ENCODE results near the gene KRT81. TPM values are rescaled to one million over a fixed set of nuclear protein-coding genes. Genes with fewer than 3 reads are reported as not detected.
"Not testable (repeated sequence)": the region's sequence is repeated elsewhere in the genome, so short reads cannot be mapped to it uniquely, and the experiment has no call there.

KRT81 gene
- total RNA-seq, 1 donor from 2014 or later = not detected

DNA sequence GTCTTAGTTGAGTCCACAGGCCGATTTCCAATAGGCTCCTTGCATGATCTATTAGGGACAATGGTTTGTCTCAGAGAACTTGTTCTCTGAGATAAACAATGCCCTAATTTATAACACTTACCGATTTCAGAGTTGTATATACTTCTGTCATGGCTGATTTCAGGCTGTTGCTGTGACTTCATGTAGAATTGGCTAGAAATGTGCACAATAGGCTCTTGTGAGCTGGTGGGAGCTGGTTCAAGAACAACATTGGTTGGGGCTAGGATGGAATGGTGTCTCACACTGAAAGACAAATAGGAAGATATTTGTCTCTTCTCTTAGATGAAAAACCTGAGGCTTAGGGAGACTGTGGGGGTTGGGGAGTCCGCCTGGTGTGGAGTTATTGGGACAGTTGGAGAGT, 23.6 kb downstream of the KRT81 start:
- Mint-ChIP-seq H3K27me3 (ENCODE audit: low read depth) (peaks cover 23% of the 10 kb centered on the region), H3K9me3 (no peaks in the 10 kb centered on the region), H3K4me3 (ENCODE audit: low read depth) (no peak overlapping the region), H3K36me3 (ENCODE audit: low read depth) (no peaks in the 10 kb centered on the region), H3K27ac (no peak overlapping the region), H3K4me1 (ENCODE audit: low read depth) (no peaks in the 10 kb centered on the region)
- intact Hi-C loops (cut with micrococcal nuclease) = no loop called here
- no peak for DNase-seq (ENCODE audit: low spot score)

GRCh38 chr12:52267266-52267665, 24.1 kb downstream of the KRT81 start:
- intact Hi-C loops (cut with micrococcal nuclease) = no loop called here
- H3K9me3 Mint-ChIP-seq = no peaks in the 10 kb centered on the region
- H3K27me3 Mint-ChIP-seq (ENCODE audit: low read depth) = peaks cover 24% of the 10 kb centered on the region
- H3K4me1 Mint-ChIP-seq (ENCODE audit: low read depth) = no peaks in the 10 kb centered on the region
- no peaks in the 10 kb centered on the region for H3K36me3 Mint-ChIP-seq (ENCODE audit: low read depth)
- H3K4me3 Mint-ChIP-seq (ENCODE audit: low read depth) = no peak overlapping the region
- no peak for DNase-seq (ENCODE audit: low spot score)
- H3K27ac Mint-ChIP-seq = no peak overlapping the region

DNA sequence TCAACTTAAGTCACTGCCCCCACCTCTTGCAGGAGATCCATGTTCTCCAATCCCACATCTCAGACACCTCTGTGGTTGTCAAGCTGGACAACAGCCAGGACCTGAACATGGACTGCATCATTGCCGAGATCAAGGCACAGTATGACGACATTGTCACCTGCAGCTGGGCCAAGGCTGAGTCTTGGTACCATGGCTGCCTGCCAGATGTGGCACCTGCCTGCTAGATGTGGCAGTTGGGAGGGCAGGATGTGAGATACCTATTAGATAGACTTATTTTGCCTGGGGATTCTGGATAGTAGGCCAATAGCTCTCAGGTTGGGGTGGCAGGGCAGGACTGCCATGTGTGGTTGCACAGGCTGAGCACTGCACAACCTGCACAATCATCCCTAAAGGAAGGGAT, 24.8 kb downstream of the KRT81 start:
- H3K4me1 Mint-ChIP-seq (ENCODE audit: low read depth) = no peaks in the 10 kb centered on the region
- DNase-seq (ENCODE audit: low spot score) = no peak
- H3K4me3 Mint-ChIP-seq (ENCODE audit: low read depth) = no peak overlapping the region
- peaks cover 25% of the 10 kb centered on the region for H3K27me3 Mint-ChIP-seq (ENCODE audit: low read depth)
- no peak overlapping the region for H3K27ac Mint-ChIP-seq
- no peaks in the 10 kb centered on the region for H3K36me3 Mint-ChIP-seq (ENCODE audit: low read depth)
- H3K9me3 Mint-ChIP-seq = no peaks in the 10 kb centered on the region
- intact Hi-C loops (cut with micrococcal nuclease) = no loop called here

GRCh38 chr12:52264435-52264825, 26.9 kb downstream of the KRT81 start:
- Mint-ChIP-seq H3K27ac (no peak overlapping the region), H3K4me1 (ENCODE audit: low read depth) (peaks cover 9% of the 10 kb centered on the region), H3K36me3 (ENCODE audit: low read depth) (no peaks in the 10 kb centered on the region), H3K4me3 (ENCODE audit: low read depth) (no peak overlapping the region), H3K9me3 (no peaks in the 10 kb centered on the region), H3K27me3 (ENCODE audit: low read depth) (peaks cover 33% of the 10 kb centered on the region)
- intact Hi-C loops (cut with micrococcal nuclease) = no loop called here
- no peak for DNase-seq (ENCODE audit: low spot score)

- Mint-ChIP-seq H3K36me3 (ENCODE audit: low read depth) (no peaks in the 10 kb centered on the region), H3K4me1 (ENCODE audit: low read depth) (peaks cover 9% of the 10 kb centered on the region), H3K27ac (no peak overlapping the region), H3K27me3 (ENCODE audit: low read depth) (peaks cover 36% of the 10 kb centered on the region), H3K9me3 (no peaks in the 10 kb centered on the region), H3K4me3 (ENCODE audit: low read depth) (no peak overlapping the region)
- no peak for DNase-seq (ENCODE audit: low spot score)
- intact Hi-C loops (cut with micrococcal nuclease) = no loop called here
Observed at GRCh38 chr12:52263761-52264434, 27.4 kb downstream of the KRT81 start.

DNA sequence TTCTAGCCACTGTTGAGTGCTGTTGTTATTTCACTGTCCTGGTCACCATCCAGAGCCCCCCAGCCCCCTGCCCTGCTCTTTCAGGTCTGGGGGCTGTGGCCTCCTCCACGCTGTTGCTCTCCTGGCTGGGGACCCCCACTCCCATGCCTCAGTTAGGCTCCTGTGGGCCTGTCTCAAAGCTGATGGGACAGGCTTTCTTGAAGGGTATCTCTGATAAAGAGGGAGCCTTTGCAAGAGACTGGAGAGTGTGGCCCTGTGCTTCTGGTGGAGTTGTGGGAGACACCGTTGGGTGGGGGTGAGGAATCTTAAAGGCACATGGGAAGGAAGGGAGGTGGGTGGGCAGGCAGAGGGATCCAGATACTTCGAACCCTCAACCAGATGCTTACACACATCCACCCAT, 29.0 kb downstream of the KRT81 start:
- intact Hi-C loops (cut with micrococcal nuclease) = no loop called here
- no peak overlapping the region for H3K4me3 Mint-ChIP-seq (ENCODE audit: low read depth)
- peaks cover 9% of the 10 kb centered on the region for H3K4me1 Mint-ChIP-seq (ENCODE audit: low read depth)
- no peak overlapping the region for H3K27ac Mint-ChIP-seq
- no peak for DNase-seq (ENCODE audit: low spot score)
- H3K9me3 Mint-ChIP-seq = no peaks in the 10 kb centered on the region
- H3K27me3 Mint-ChIP-seq (ENCODE audit: low read depth) = peaks cover 44% of the 10 kb centered on the region
- H3K36me3 Mint-ChIP-seq (ENCODE audit: low read depth) = no peaks in the 10 kb centered on the region

GRCh38 chr12:52261208-52261484, 30.2 kb downstream of the KRT81 start:
- Mint-ChIP-seq H3K27me3 (ENCODE audit: low read depth) (peaks cover 54% of the 10 kb centered on the region), H3K4me3 (ENCODE audit: low read depth) (no peak overlapping the region), H3K4me1 (ENCODE audit: low read depth) (peaks cover 9% of the 10 kb centered on the region), H3K27ac (no peak overlapping the region), H3K36me3 (ENCODE audit: low read depth) (no peaks in the 10 kb centered on the region), H3K9me3 (no peaks in the 10 kb centered on the region)
- intact Hi-C loops (cut with micrococcal nuclease) = no loop called here
- DNase-seq (ENCODE audit: low spot score) = no peak

GRCh38 chr12:52260361-52261207, 30.8 kb downstream of the KRT81 start:
- Mint-ChIP-seq H3K27me3 (ENCODE audit: low read depth) (peaks cover 60% of the 10 kb centered on the region), H3K4me3 (ENCODE audit: low read depth) (no peak overlapping the region), H3K9me3 (no peaks in the 10 kb centered on the region), H3K4me1 (ENCODE audit: low read depth) (peaks cover 9% of the 10 kb centered on the region), H3K36me3 (ENCODE audit: low read depth) (no peaks in the 10 kb centered on the region), H3K27ac (no peak overlapping the region)
- no peak for DNase-seq (ENCODE audit: low spot score)
- intact Hi-C loops (cut with micrococcal nuclease) = no loop called here

DNA sequence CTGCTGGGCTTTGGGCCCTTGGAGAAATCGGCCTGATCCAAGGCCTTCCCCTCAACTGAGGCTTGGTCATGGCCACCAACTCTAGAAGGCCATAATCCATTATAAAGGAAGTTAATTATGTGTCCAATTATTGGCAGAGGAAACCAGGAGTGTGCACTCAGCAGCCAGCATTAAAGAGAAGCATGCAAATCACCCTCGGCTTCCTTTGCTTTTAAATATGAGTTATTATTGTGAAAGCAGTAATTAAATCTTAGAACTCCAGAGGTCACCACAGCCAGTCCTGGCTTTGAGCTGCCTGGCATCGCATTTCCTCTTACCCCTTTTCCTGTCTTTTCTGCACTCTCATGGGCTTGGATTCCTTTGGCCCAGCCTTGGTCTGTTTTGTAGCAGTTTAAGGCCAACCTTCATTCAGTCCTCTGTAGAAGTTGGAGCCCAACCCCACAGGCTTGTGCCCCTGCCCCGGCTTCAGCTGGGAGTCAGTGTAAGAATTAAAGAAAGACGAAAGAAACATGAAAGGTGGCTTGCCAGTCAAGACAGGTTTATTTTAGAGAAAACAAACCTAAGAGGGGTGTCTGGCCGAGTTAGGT, 31.6 kb downstream of the KRT81 start:
- Mint-ChIP-seq H3K9me3 (no peaks in the 10 kb centered on the region), H3K27me3 (ENCODE audit: low read depth) (peaks cover 60% of the 10 kb centered on the region), H3K36me3 (ENCODE audit: low read depth) (no peaks in the 10 kb centered on the region), H3K4me3 (ENCODE audit: low read depth) (no peak overlapping the region), H3K27ac (no peak overlapping the region), H3K4me1 (ENCODE audit: low read depth) (peaks cover 9% of the 10 kb centered on the region)
- no peak for DNase-seq (ENCODE audit: low spot score)
- intact Hi-C loops (cut with micrococcal nuclease) = no loop called here

DNA sequence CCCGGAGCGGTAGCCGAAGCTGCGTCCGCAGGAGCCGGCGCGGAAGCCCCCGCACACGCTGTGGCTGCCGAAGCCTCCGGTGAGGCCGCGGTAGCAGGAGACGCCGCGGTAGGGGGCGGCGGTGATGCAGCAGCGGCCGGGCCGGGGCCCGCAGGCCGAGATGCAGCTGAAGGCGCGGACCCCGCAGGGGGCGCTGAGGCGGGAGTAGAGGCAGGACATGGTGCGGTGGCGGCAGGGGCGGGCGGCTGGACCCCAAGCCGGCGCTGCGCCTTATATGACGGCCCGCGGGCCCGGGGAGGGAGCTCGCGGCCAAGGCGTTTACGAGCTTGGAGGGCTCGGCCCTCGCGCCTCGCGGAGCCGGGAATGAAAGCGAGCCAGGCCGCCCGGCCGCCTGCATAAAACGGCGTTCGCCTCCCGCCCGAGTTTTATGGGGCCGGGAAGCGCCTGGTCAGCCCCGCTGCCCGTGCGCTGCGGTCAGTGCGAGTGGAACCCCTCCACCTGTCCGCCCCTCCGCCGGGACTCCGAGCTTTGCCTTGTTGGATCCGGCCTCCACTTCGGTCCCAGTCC, 32.9 kb downstream of the KRT81 start:
- intact Hi-C loops (cut with micrococcal nuclease) = no loop called here

GRCh38 chr12:52257922-52258321, 33.4 kb downstream of the KRT81 start:
- H3K9me3 Mint-ChIP-seq; H3K36me3 Mint-ChIP-seq (ENCODE audit: low read depth); H3K4me3 Mint-ChIP-seq (ENCODE audit: low read depth); DNase-seq (ENCODE audit: low spot score); H3K4me1 Mint-ChIP-seq (ENCODE audit: low read depth); H3K27ac Mint-ChIP-seq; intact Hi-C loops (cut with micrococcal nuclease): not testable (repeated sequence)
- H3K27me3 Mint-ChIP-seq (ENCODE audit: low read depth) = peaks cover 60% of the 10 kb centered on the region

More for the DNA sequence above, 32.9 kb downstream of the KRT81 start:
- no peaks in the 10 kb centered on the region for H3K9me3 Mint-ChIP-seq
- peaks cover 60% of the 10 kb centered on the region for H3K27me3 Mint-ChIP-seq (ENCODE audit: low read depth)
- no peaks in the 10 kb centered on the region for H3K36me3 Mint-ChIP-seq (ENCODE audit: low read depth)
- no peak overlapping the region for H3K27ac Mint-ChIP-seq
- H3K4me3 Mint-ChIP-seq (ENCODE audit: low read depth) = no peak overlapping the region
- peaks cover 9% of the 10 kb centered on the region for H3K4me1 Mint-ChIP-seq (ENCODE audit: low read depth)
- DNase-seq (ENCODE audit: low spot score) = no peak

DNA sequence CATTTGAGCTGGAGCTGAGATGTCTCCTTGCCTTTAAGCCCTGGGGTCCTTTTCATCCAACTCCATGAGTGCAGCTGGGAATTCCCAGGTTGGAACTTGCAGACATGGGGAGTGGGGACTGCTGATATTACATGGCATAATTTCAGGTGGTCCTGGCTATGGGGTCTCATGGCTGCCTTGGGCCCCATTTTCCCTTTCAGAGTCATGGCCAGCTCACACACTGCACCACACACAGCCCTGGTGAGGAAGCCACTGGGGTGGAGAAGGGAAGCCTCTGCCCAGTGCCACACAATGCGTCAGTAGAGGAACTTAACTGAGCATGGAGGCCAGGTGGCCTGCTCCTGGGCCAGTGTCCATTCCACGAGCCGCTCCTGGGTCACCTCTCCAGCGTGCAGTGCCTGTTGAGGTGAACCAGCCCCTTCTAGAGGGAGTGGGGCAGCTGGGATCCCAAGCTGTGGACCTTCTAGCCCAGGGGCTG, 34.2 kb downstream of the KRT81 start:
- no peak for DNase-seq (ENCODE audit: low spot score)
- H3K27ac Mint-ChIP-seq = no peak overlapping the region
- H3K27me3 Mint-ChIP-seq (ENCODE audit: low read depth) = peaks cover 58% of the 10 kb centered on the region
- no peak overlapping the region for H3K4me3 Mint-ChIP-seq (ENCODE audit: low read depth)
- H3K36me3 Mint-ChIP-seq (ENCODE audit: low read depth) = no peaks in the 10 kb centered on the region
- H3K9me3 Mint-ChIP-seq = no peaks in the 10 kb centered on the region
- intact Hi-C loops (cut with micrococcal nuclease) = no loop called here
- H3K4me1 Mint-ChIP-seq (ENCODE audit: low read depth) = peaks cover 12% of the 10 kb centered on the region

DNA sequence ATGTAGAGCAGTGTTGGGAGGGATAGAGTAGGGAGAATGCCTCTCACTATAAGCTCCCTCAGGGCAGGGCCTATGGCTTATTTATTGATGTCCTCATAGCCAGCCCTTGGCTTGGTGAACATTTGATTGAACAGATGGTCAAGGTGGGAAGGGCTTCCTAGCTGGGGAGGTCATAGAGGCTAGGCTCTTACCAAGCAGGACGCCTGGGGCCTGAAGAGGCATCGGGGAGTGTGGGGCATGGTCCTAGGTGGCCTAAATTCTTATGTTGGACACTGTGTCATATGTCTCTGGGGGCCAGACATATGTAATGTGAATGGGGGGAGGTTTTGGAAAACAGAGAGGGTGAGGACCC, 34.8 kb downstream of the KRT81 start:
- peaks cover 3% of the 10 kb centered on the region for H3K36me3 Mint-ChIP-seq (ENCODE audit: low read depth)
- no peak for DNase-seq (ENCODE audit: low spot score)
- peaks cover 17% of the 10 kb centered on the region for H3K4me1 Mint-ChIP-seq (ENCODE audit: low read depth)
- H3K4me3 Mint-ChIP-seq (ENCODE audit: low read depth) = no peak overlapping the region
- intact Hi-C loops (cut with micrococcal nuclease) = no loop called here
- no peak overlapping the region for H3K27ac Mint-ChIP-seq
- H3K27me3 Mint-ChIP-seq (ENCODE audit: low read depth) = peaks cover 53% of the 10 kb centered on the region
- H3K9me3 Mint-ChIP-seq = no peaks in the 10 kb centered on the region
